GM19240 (cell line): ENCODE results near the gene TMTC1.

Experiments used
- DNase-seq: peaks from one replicate; pipeline ENCODE4 v3.0.0; 2011; ENCODE audit warnings: low spot score; ENCODE audit not compliant: insufficient read length

The TMTC1 gene

GRCh38 chr12:29741342-29742241 is 42.1 kb downstream of the TMTC1 start:
- no peak for DNase-seq

GRCh38 chr12:29739279-29739991 is 44.3 kb downstream of the TMTC1 start:
- no peak for DNase-seq

- DNase-seq = no peak
Observed at GRCh38 chr12:29738365-29738764, 45.4 kb downstream of the TMTC1 start.

GRCh38 chr12:29737644-29738043 is 46.1 kb downstream of the TMTC1 start:
- no peak for DNase-seq

- no peak for DNase-seq
Observed at GRCh38 chr12:29735604-29736003, 48.1 kb downstream of the TMTC1 start.

- DNase-seq = no peak
Observed at GRCh38 chr12:29734734-29735133, 49.0 kb downstream of the TMTC1 start.

- no peak for DNase-seq
Observed at GRCh38 chr12:29734305-29734704, 49.4 kb downstream of the TMTC1 start.

GRCh38 chr12:29733501-29733900 is 50.2 kb downstream of the TMTC1 start:
- DNase-seq = no peak

GRCh38 chr12:29733060-29733459 is 50.7 kb downstream of the TMTC1 start:
- DNase-seq = no peak

GRCh38 chr12:29732593-29732992 is 51.1 kb downstream of the TMTC1 start:
- DNase-seq = no peak

GRCh38 chr12:29732191-29732590 is 51.6 kb downstream of the TMTC1 start:
- no peak for DNase-seq

- no peak for DNase-seq
Observed at GRCh38 chr12:29731591-29731990, 52.2 kb downstream of the TMTC1 start.

GRCh38 chr12:29730481-29730880 is 53.3 kb downstream of the TMTC1 start:
- no peak for DNase-seq

- DNase-seq = no peak
Observed at GRCh38 chr12:29728030-29728429, 55.7 kb downstream of the TMTC1 start.

GRCh38 chr12:29726741-29727348 is 56.9 kb downstream of the TMTC1 start:
- no peak for DNase-seq

GRCh38 chr12:29726321-29726692 is 57.4 kb downstream of the TMTC1 start:
- DNase-seq = no peak

- DNase-seq = no peak
Observed at GRCh38 chr12:29725587-29726320, 58.0 kb downstream of the TMTC1 start.

- DNase-seq = no peak
Observed at GRCh38 chr12:29722164-29722563, 61.6 kb downstream of the TMTC1 start.

GRCh38 chr12:29719381-29719780 is 64.4 kb downstream of the TMTC1 start:
- no peak for DNase-seq

GRCh38 chr12:29717540-29718100 is 66.1 kb downstream of the TMTC1 start:
- DNase-seq = no peak

GRCh38 chr12:29714966-29715365 is 68.8 kb downstream of the TMTC1 start:
- DNase-seq = no peak
